Suprapubic skin (tissue), 3 donors: Measurements from ENCODE around the gene DCTD.

Experiments used
- POLR2A ChIP-seq, 2 donors: fragments of 450-650 bp; IDR thresholded peaks; one replicate each; pipeline ENCODE4 v1.6.1; 2017; ENCODE audit warnings: antibody characterized with exemption in 2 of 2, mild to moderate bottlenecking in 2 of 2, moderate library complexity in 2 of 2
- TF ChIP-seq, protein P1 (sequence below), 2 donors: fragments of 200-600 bp in 1 of 2; fragments of 450-650 bp in 1 of 2; sonication (generic) in 1 of 2; IDR thresholded peaks; one replicate each; pipeline ENCODE4 v1.5.1; 2016 to 2019; ENCODE audit warnings: antibody characterized with exemption in 2 of 2, mild to moderate bottlenecking in 1 of 2, moderate library complexity in 1 of 2

DNA sequence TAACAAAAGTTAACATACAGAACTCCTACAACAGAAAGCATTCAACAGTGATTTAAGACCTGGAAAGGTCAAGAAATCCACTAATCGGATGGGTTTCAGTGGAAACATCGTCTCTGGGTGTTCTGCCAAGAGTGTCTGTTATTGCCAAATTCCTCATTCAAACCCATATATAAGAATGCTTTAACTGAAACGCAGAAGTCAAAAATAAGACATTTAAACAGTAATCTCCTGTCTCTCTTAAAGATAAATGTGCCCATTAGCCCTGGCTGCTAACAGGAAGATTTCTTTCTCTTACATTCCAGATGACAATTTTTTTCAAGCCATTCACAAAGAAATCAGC is 31.5 kb downstream of the DCTD start:
- TF ChIP-seq, protein P1, sequence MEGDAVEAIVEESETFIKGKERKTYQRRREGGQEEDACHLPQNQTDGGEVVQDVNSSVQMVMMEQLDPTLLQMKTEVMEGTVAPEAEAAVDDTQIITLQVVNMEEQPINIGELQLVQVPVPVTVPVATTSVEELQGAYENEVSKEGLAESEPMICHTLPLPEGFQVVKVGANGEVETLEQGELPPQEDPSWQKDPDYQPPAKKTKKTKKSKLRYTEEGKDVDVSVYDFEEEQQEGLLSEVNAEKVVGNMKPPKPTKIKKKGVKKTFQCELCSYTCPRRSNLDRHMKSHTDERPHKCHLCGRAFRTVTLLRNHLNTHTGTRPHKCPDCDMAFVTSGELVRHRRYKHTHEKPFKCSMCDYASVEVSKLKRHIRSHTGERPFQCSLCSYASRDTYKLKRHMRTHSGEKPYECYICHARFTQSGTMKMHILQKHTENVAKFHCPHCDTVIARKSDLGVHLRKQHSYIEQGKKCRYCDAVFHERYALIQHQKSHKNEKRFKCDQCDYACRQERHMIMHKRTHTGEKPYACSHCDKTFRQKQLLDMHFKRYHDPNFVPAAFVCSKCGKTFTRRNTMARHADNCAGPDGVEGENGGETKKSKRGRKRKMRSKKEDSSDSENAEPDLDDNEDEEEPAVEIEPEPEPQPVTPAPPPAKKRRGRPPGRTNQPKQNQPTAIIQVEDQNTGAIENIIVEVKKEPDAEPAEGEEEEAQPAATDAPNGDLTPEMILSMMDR (IDR thresholded peaks at IDR 0.05), result no peak
- no peak for TF ChIP-seq POLR2A (IDR thresholded peaks at IDR 0.05)
